Transverse colon (tissue), 4 donors: Measurements from ENCODE around the gene SF3A2. TPM values are rescaled to one million over a fixed set of nuclear protein-coding genes. Genes with fewer than 3 reads are reported as not detected.

Experiments
- DNase-seq: peaks from one replicate; pipeline ENCODE4 v3.0.0-alpha.2; 2019
- H3K27ac ChIP-seq, 4 donors: fragments of 200-600 bp; sonication (generic); 2 replicates each; pipeline ENCODE4 v1.5.1; 2016 to 2018; ENCODE audit warnings: inconsistent platforms in 4 of 4
- H3K27me3 ChIP-seq: fragments of 200-600 bp; sonication (generic); 2 replicates; pipeline ENCODE4 v1.5.1; 2017; ENCODE audit warnings: inconsistent platforms
- H3K36me3 ChIP-seq, 4 donors: fragments of 200-600 bp; sonication (generic); 2 replicates each; pipeline ENCODE4 v1.5.1; 2017 to 2019; ENCODE audit warnings: inconsistent platforms in 4 of 4
- H3K4me1 ChIP-seq, 4 donors: fragments of 200-600 bp; sonication (generic); 2 replicates each; pipeline ENCODE4 v1.5.1; 2017 to 2020; ENCODE audit warnings: inconsistent platforms in 4 of 4
- H3K4me3 ChIP-seq, 4 donors: fragments of 200-600 bp; sonication (generic); 1 replicate in 1 of 4; 2 replicates in 3 of 4; pipeline versions ENCODE4 v1.5.1 to v1.6.1; 2017 to 2019; ENCODE audit warnings: inconsistent platforms in 4 of 4
- H3K9me3 ChIP-seq, 2 donors: fragments of 200-600 bp; sonication (generic); 2 replicates each; pipeline ENCODE4 v1.5.1; 2017 to 2019; ENCODE audit warnings: inconsistent platforms in 2 of 2
- CTCF ChIP-seq, 5 experiments: fragments of 200-600 bp in 3 of 5; fragments of 450-650 bp in 2 of 5; sonication (generic) in 3 of 5; IDR thresholded peaks; 1 replicate in 2 of 5; 2 replicates in 3 of 5; pipeline ENCODE4 v1.5.1; 2016 to 2017; ENCODE audit warnings: antibody characterized with exemption in 5 of 5, inconsistent platforms in 3 of 5, mild to moderate bottlenecking in 2 of 5, moderate library complexity in 1 of 5
- EP300 ChIP-seq: sonication (generic); formaldehyde crosslinking; IDR thresholded peaks from one replicate; pipeline ENCODE4 v1.6.1; 2017; ENCODE audit warnings: antibody characterized with exemption, low read depth
- POLR2A ChIP-seq: fragments of 450-650 bp; IDR thresholded peaks from one replicate; pipeline ENCODE4 v1.6.1; 2016; ENCODE audit warnings: antibody characterized with exemption, mild to moderate bottlenecking, moderate library complexity
- POLR2AphosphoS5 ChIP-seq, 3 donors: sonication (generic); formaldehyde crosslinking; IDR thresholded peaks; one replicate each; pipeline ENCODE4 v1.6.1; 2016; ENCODE audit warnings: antibody characterized with exemption in 3 of 3
- WGBS, 2 donors: methylation state at CpG; one replicate each; pipeline ENCODE4 v1.1.5; 2018; ENCODE audit warnings: low coverage in 1 of 2; 5-methylcytosine and 5-hydroxymethylcytosine counted together
- in situ Hi-C, 4 donors: fragments of 200-750 bp; cut with MboI; loops; one replicate each; pipeline versions ENCODE4 v1.15.0 to v1.15.1; 2017; ENCODE audit warnings: low sequenced_read_pairs in 3 of 4, low pct_ligation_motif_present in 1 of 4, low pct_unique_long_range_greater_than_20kb in 1 of 4
- intact Hi-C: fragments of 100-400 bp; cut with DNase I; formaldehyde crosslinking; loops from one replicate; pipeline ENCODE4 v1.15.1; 2023; ENCODE audit warnings: low total_unique reads
- total RNA-seq, 4 donors: library from RNA; depleted of rRNA; stranded (reverse); fragments of >200 nt; gene quantifications; one replicate each; pipeline ENCODE4 v1.1.0, GENCODE V29; 2016

The SF3A2 gene
- total RNA-seq, 4 donors from 2014 or later: 35.8 to 54.6 (median 41.6) TPM

- Histone ChIP-seq H3K27ac (peak overlapping the region in 3 of 4 donors; percentile 9 to 34 (median 11)), H3K4me3 (no peak overlapping the region), H3K4me1 (peaks cover 9 to 37% (median 17%) of the 10 kb centered on the region in 4 donors), H3K36me3 (peaks cover 0 to 31% (median 14%) of the 10 kb centered on the region in 4 donors), H3K9me3 (no peaks in the 10 kb centered on the region), H3K27me3 (no peaks in the 10 kb centered on the region)
- 78 to 84% methylated on average over 10 of the region's 10 CpGs for WGBS, 2 donors
- in situ Hi-C loops: no loop called here
- TF ChIP-seq EP300: no peak
- no peak for TF ChIP-seq CTCF (IDR thresholded peaks at IDR 0.05)
- no peak for TF ChIP-seq POLR2AphosphoS5 (IDR thresholded peaks at IDR 0.05)
- no peak for TF ChIP-seq POLR2A
- DNase-seq: no peak
- intact Hi-C loops: no loop called here
Measured at GRCh38 chr19:2208975-2209374, 27.6 kb upstream of the SF3A2 start.

GRCh38 chr19:2209408-2209807, 27.2 kb upstream of the SF3A2 start:
- Histone ChIP-seq H3K4me3 (no peak overlapping the region), H3K27me3 (no peaks in the 10 kb centered on the region), H3K36me3 (peaks cover 0 to 33% (median 14%) of the 10 kb centered on the region in 4 donors), H3K27ac (no peak overlapping the region), H3K9me3 (no peaks in the 10 kb centered on the region), H3K4me1 (peaks cover 10 to 40% (median 17%) of the 10 kb centered on the region in 4 donors)
- 83 to 96% methylated on average over 1 to 9 of the region's 17 CpGs for WGBS, 2 donors
- intact Hi-C loops (no loop called here), in situ Hi-C loops (no loop called here)
- TF ChIP-seq POLR2A (no peak), CTCF (IDR thresholded peaks at IDR 0.05) (no peak), POLR2AphosphoS5 (IDR thresholded peaks at IDR 0.05) (no peak), EP300 (no peak)
- DNase-seq: no peak

- no peak overlapping the region for H3K27ac ChIP-seq
- H3K4me3 ChIP-seq: no peak overlapping the region
- WGBS, 2 donors: 96% methylated on average over 19 of the region's 21 CpGs; no CpG with 5 or more reads in 1 of the 2 donors
- H3K4me1 ChIP-seq: peaks cover 10 to 40% (median 17%) of the 10 kb centered on the region in 4 donors
- intact Hi-C loops: no loop called here
- H3K9me3 ChIP-seq: no peaks in the 10 kb centered on the region
- no peak for DNase-seq
- TF ChIP-seq POLR2AphosphoS5 (IDR thresholded peaks at IDR 0.05): no peak
- TF ChIP-seq CTCF (IDR thresholded peaks at IDR 0.05): no peak
- no peak for TF ChIP-seq POLR2A
- no peak for TF ChIP-seq EP300
- in situ Hi-C loops: no loop called here
- peaks cover 0 to 41% (median 17%) of the 10 kb centered on the region in 4 donors for H3K36me3 ChIP-seq
- H3K27me3 ChIP-seq: no peaks in the 10 kb centered on the region
Measured at GRCh38 chr19:2210206-2210605, 26.4 kb upstream of the SF3A2 start.

- Histone ChIP-seq H3K4me1 (peaks cover 10 to 40% (median 17%) of the 10 kb centered on the region in 4 donors), H3K27me3 (no peaks in the 10 kb centered on the region), H3K27ac (peak overlapping the region in 1 of 4 donors; percentile 83), H3K36me3 (peaks cover 0 to 45% (median 22%) of the 10 kb centered on the region in 4 donors), H3K4me3 (no peak overlapping the region), H3K9me3 (no peaks in the 10 kb centered on the region)
- 94% methylated on average over 32 of the region's 33 CpGs; no CpG with 5 or more reads in 1 of the 2 donors for WGBS, 2 donors
- TF ChIP-seq POLR2A (no peak), CTCF (IDR thresholded peaks at IDR 0.05) (no peak), POLR2AphosphoS5 (IDR thresholded peaks at IDR 0.05) (no peak), EP300 (no peak)
- no peak for DNase-seq
- in situ Hi-C loops: no loop called here
- intact Hi-C loops: no loop called here
Measured at GRCh38 chr19:2210987-2211740, 25.5 kb upstream of the SF3A2 start.
